NCI-H2171 (cell line): ENCODE results near the gene OR6X1.
A peak's percentile ranks its signal among the peaks of the same experiment; 100 is the strongest.
"Not testable (repeated sequence)": the region's sequence is repeated elsewhere in the genome, so short reads cannot be mapped to it uniquely, and the experiment has no call there.

Experiments used
- DNase-seq: peaks from one replicate; lab custom pipeline; 2025; lab: John Stamatoyannopoulos, UW

The OR6X1 gene

DNA sequence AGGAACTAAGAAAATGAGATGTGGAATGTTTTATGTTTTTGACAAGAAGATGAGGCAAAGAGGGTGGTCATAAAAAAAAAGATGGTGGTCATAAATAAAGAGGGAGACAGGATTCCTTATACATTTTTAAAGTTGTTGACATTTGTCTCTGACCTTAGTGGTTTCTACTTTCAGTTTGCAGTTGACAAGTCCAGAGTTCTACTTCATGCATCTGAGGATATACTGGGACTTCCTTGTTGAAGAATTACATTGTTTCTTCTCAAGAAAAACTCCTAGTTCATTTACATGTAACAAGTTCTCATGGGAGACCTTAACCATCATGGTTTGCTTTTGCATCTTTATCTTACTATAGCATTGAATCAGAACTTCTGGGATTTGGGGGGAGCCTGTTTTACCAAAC, 1.2 kb downstream of the OR6X1 start:
- DNase-seq = no peak

GRCh38 chr11:123751781-123752180, 2.5 kb downstream of the OR6X1 start:
- no peak for DNase-seq

- not testable (repeated sequence) for DNase-seq
Observed at GRCh38 chr11:123748349-123748748, 6.0 kb downstream of the OR6X1 start.

- no peak for DNase-seq
Observed at GRCh38 chr11:123745764-123746451, 8.4 kb downstream of the OR6X1 start.

GRCh38 chr11:123742724-123743120, 11.6 kb downstream of the OR6X1 start:
- no peak for DNase-seq

DNA sequence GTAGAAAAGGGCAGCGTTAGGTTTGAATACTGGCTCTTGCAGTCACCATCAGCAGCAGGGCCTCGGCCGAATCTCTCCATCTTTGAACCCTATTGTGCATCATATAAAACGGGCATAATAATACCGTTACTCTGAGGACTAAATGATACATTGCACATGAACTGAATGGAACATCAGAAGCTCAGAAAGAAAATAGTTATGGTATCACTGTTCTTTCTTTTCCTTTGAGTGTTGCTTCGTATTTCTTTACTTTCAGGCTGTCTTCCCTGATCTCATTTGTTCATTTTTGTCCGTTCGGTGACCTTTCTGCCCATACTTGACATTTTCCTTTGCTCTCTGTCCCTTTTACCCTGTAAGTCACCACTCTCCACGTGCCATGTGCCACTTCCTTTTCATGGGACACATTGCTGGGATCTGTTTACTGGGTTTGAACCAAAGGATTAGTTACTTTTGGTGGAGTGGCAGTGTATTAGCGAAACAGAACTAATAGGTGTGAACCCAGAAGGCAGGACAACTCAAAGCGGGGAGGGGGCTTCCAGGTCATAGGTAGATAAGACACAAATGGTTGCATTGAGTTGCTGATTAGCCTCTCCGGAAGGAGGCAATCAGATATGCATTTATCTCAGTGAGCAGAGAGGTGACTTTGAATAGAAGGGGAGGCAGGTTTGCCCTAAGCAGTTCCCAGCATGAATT, 12.1 kb downstream of the OR6X1 start:
- DNase-seq = no peak

- peak; percentile 76 for DNase-seq
Observed at GRCh38 chr11:123741159-123742030, 12.9 kb downstream of the OR6X1 start, which contains the start of gene ZNF202. Gene ZNF202 (minus strand): TSS chr11:123741660. CDS start chr11:123730888, 10,772 bp downstream.

DNA sequence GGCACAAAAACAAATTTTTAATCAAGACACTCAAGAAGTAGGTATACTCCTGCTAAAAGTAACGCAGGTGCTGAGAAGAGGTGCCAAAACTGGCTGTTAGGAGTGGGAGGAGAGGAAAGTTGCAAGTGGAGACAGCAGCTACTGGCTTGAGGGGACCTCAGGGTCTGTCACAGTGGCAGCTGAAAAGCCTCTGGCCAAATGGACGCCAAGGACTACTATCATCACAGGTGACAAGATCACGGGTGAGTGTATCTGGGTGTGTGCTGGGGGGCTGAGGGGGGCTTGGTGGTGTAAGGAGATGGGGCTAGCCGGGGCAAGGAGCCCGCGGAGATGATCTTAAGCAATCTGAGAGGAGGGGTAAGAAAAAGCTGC, 13.5 kb downstream of the OR6X1 start:
- DNase-seq = no peak

DNA sequence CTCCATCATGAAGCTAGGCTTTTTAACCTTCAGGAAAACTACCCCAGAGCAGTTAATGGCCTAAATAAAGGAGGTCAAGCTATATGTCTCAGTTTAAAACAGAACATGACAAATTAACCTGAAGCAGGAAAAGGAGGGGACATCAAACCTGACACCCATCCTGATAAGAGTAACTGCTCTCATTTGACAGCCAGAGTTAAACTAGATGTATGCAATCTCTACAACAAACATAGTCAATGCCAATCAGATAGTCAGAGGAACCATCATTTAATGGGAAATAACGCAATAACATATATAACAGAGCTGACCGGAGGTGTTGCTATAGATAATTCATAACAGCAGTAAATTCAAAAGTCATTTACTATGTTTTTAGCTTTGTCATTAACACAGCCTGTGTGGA, 15.9 kb downstream of the OR6X1 start:
- no peak for DNase-seq

DNA sequence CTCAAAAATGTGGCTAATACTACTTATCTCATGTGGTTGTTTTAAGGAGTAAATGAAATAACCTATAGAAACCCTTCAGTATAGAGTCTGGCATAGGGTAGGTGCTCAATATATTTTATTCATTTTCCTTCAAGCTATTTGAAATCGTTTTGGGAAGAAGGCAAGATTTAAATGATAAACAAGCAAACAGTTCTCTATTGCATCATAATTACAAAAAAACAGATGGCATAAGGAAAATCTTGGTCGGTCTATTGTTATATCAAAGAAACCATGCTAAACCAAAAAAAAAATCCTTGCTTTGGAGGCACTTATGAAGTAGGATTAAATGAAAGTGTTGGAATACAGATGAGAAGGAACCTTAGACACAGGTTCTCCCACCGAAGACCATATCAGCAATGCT, 17.5 kb downstream of the OR6X1 start:
- no peak for DNase-seq

GRCh38 chr11:123729602-123730001, 24.7 kb downstream of the OR6X1 start:
- DNase-seq = no peak

- no peak for DNase-seq
Observed at GRCh38 chr11:123725995-123726655, 28.2 kb downstream of the OR6X1 start.

GRCh38 chr11:123719452-123719851, 34.9 kb downstream of the OR6X1 start:
- no peak for DNase-seq

GRCh38 chr11:123718469-123718868, 35.8 kb downstream of the OR6X1 start:
- DNase-seq = no peak

GRCh38 chr11:123718063-123718462, 36.3 kb downstream of the OR6X1 start:
- no peak for DNase-seq

- DNase-seq = not testable (repeated sequence)
Observed at GRCh38 chr11:123712627-123713026, 41.7 kb downstream of the OR6X1 start.

DNA sequence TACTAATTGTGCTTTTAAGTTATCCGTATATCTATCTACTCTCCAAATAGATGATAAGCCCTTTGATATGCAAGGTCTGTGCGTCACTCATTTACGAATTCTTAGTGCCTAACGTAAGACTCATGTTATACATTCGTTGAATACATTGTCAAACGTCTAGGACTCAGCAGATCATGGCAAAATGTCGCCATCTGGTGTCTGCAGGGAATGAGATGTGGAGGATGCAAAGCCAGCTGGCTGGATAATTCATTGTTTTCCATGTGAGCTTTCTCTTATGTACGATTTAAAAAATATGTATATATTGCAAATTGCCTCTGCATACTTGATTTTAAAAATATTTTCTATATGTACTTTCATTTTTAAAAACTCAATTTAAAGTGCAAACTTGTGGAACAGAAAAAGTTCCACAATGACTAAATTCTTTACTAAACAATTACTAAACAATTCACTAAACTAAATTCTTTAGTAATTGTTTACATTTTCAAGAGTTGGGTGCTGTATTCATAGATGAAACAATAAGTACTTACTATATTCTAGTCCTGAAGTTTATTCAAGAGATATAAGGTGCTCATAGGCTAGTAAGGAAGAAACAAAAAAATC, 46.6 kb downstream of the OR6X1 start:
- peak; percentile 27 for DNase-seq

- DNase-seq = no peak
Observed at GRCh38 chr11:123707206-123707605, 47.1 kb downstream of the OR6X1 start.

- DNase-seq = no peak
Observed at GRCh38 chr11:123704341-123704740, 50.0 kb downstream of the OR6X1 start.
